NCI-H510A treated with DMSO at 0.1 percent for 48 hours (cell line): ENCODE measurements around the gene COL19A1.
A peak's percentile ranks its signal among the peaks of the same experiment; 100 is the strongest.

ENCODE experiments used
- DNase-seq: peaks from one replicate; lab custom pipeline; 2025; lab: John Stamatoyannopoulos, UW

Gene COL19A1

GRCh38 chr6:70125602-70126001 is 259.2 kb downstream of the COL19A1 start:
- DNase-seq, result no peak

GRCh38 chr6:70129341-70129740 is 263.0 kb downstream of the COL19A1 start:
- no peak for DNase-seq

GRCh38 chr6:70130865-70131264 is 264.5 kb downstream of the COL19A1 start:
- no peak for DNase-seq

GRCh38 chr6:70131528-70131927 is 265.2 kb downstream of the COL19A1 start:
- no peak for DNase-seq

GRCh38 chr6:70133246-70133645 is 266.9 kb downstream of the COL19A1 start:
- DNase-seq, result no peak

GRCh38 chr6:70134542-70134941 is 268.2 kb downstream of the COL19A1 start:
- DNase-seq, result no peak

- DNase-seq, result no peak
Observed at GRCh38 chr6:70135219-70136160, 269.1 kb downstream of the COL19A1 start.

- no peak for DNase-seq
Observed at GRCh38 chr6:70136996-70137395, 270.6 kb downstream of the COL19A1 start.

- DNase-seq, result no peak
Observed at GRCh38 chr6:70140496-70140895, 274.1 kb downstream of the COL19A1 start.

- no peak for DNase-seq
Observed at GRCh38 chr6:70142034-70142433, 275.7 kb downstream of the COL19A1 start.

GRCh38 chr6:70145178-70145577 is 278.8 kb downstream of the COL19A1 start:
- no peak for DNase-seq

- DNase-seq, result no peak
Observed at GRCh38 chr6:70149209-70149788, 282.9 kb downstream of the COL19A1 start.

GRCh38 chr6:70150521-70150920 is 284.2 kb downstream of the COL19A1 start:
- DNase-seq, result no peak

GRCh38 chr6:70151616-70152015 is 285.3 kb downstream of the COL19A1 start:
- DNase-seq, result no peak

GRCh38 chr6:70152786-70153185 is 286.4 kb downstream of the COL19A1 start:
- no peak for DNase-seq

- DNase-seq, result no peak
Observed at GRCh38 chr6:70157086-70157485, 290.7 kb downstream of the COL19A1 start.

- DNase-seq, result no peak
Observed at GRCh38 chr6:70160276-70160675, 293.9 kb downstream of the COL19A1 start.

GRCh38 chr6:70162972-70163371 is 296.6 kb downstream of the COL19A1 start:
- DNase-seq, result no peak

GRCh38 chr6:70163795-70164194 is 297.4 kb downstream of the COL19A1 start:
- no peak for DNase-seq

- no peak for DNase-seq
Observed at GRCh38 chr6:70164556-70164955, 298.2 kb downstream of the COL19A1 start.

- DNase-seq, result peak; percentile 24
Observed at GRCh38 chr6:70166088-70166958, 300.0 kb downstream of the COL19A1 start.

- DNase-seq, result no peak
Observed at GRCh38 chr6:70168681-70169377, 302.5 kb downstream of the COL19A1 start.
